Neural crest cell (in vitro differentiated cells): ENCODE data around the gene ARHGEF10L. TPM values are rescaled to one million over a fixed set of nuclear protein-coding genes. Genes with fewer than 3 reads are reported as not detected.

Experiments
- DNase-seq: peaks from one replicate; pipeline ENCODE4 v3.0.0; 2021; ENCODE audit warnings: low read depth, mixed read lengths, low spot score
- H3K27ac Mint-ChIP-seq: one replicate; pipeline ENCODE4 v1.8.0; 2021; ENCODE audit warnings: mild to moderate bottlenecking, mixed read lengths; ENCODE audit not compliant: unreplicated experiment
- H3K27me3 Mint-ChIP-seq: 2 replicates; pipeline ENCODE4 v1.8.0; 2021; ENCODE audit warnings: low read depth, mild to moderate bottlenecking, mixed read lengths
- H3K36me3 Mint-ChIP-seq: 2 replicates; pipeline ENCODE4 v1.8.0; 2021; ENCODE audit warnings: low read depth, mild to moderate bottlenecking, mixed read lengths
- H3K4me1 Mint-ChIP-seq: 2 replicates; pipeline ENCODE4 v1.8.0; 2021; ENCODE audit warnings: mixed read lengths
- H3K4me3 Mint-ChIP-seq: one replicate; pipeline ENCODE4 v1.8.0; 2021; ENCODE audit warnings: mild to moderate bottlenecking, mixed read lengths
- H3K9me3 Mint-ChIP-seq: 2 replicates; pipeline ENCODE4 v1.8.0; 2021; ENCODE audit warnings: mixed read lengths
- total RNA-seq: library from RNA; stranded (reverse); gene quantifications from 2 replicates; pipeline ENCODE4 v1.2.1, GENCODE V29; 2021
- TF ChIP-seq, protein P1 (sequence below): fragments of 200-600 bp; sonication (generic); conservative IDR thresholded peaks from 2 replicates; pipeline ENCODE4 v1.5.0; 2021; ENCODE audit warnings: antibody characterized with exemption, mild to moderate bottlenecking

Gene ARHGEF10L
- total RNA-seq, 1 donor from 2014 or later, result 22.2 TPM

- H3K36me3 Mint-ChIP-seq, result no peaks in the 10 kb centered on the region
- no peaks in the 10 kb centered on the region for H3K27me3 Mint-ChIP-seq
- no peaks in the 10 kb centered on the region for H3K9me3 Mint-ChIP-seq
- TF ChIP-seq, protein P1, sequence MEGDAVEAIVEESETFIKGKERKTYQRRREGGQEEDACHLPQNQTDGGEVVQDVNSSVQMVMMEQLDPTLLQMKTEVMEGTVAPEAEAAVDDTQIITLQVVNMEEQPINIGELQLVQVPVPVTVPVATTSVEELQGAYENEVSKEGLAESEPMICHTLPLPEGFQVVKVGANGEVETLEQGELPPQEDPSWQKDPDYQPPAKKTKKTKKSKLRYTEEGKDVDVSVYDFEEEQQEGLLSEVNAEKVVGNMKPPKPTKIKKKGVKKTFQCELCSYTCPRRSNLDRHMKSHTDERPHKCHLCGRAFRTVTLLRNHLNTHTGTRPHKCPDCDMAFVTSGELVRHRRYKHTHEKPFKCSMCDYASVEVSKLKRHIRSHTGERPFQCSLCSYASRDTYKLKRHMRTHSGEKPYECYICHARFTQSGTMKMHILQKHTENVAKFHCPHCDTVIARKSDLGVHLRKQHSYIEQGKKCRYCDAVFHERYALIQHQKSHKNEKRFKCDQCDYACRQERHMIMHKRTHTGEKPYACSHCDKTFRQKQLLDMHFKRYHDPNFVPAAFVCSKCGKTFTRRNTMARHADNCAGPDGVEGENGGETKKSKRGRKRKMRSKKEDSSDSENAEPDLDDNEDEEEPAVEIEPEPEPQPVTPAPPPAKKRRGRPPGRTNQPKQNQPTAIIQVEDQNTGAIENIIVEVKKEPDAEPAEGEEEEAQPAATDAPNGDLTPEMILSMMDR, result no peak
- H3K4me1 Mint-ChIP-seq, result peaks cover 64% of the 10 kb centered on the region
- H3K4me3 Mint-ChIP-seq, result peak overlapping the region; percentile 67
- H3K27ac Mint-ChIP-seq, result peak overlapping the region; percentile 75
- DNase-seq, result no peak
These were observed 26.2 kb downstream of the ARHGEF10L start for GRCh38 chr1:17565461-17566252.

- peaks cover 71% of the 10 kb centered on the region for H3K4me1 Mint-ChIP-seq
- no peaks in the 10 kb centered on the region for H3K27me3 Mint-ChIP-seq
- no peaks in the 10 kb centered on the region for H3K36me3 Mint-ChIP-seq
- no peak for DNase-seq
- TF ChIP-seq, protein P1, result no peak
- no peaks in the 10 kb centered on the region for H3K9me3 Mint-ChIP-seq
- H3K27ac Mint-ChIP-seq, result peak overlapping the region; percentile 75
- H3K4me3 Mint-ChIP-seq, result peak overlapping the region; percentile 67
These were observed 26.9 kb downstream of the ARHGEF10L start for GRCh38 chr1:17566417-17566816.

- TF ChIP-seq, protein P1, result no peak
- no peaks in the 10 kb centered on the region for H3K27me3 Mint-ChIP-seq
- DNase-seq, result no peak
- H3K27ac Mint-ChIP-seq, result no peak overlapping the region
- peaks cover 68% of the 10 kb centered on the region for H3K4me1 Mint-ChIP-seq
- H3K36me3 Mint-ChIP-seq, result no peaks in the 10 kb centered on the region
- no peak overlapping the region for H3K4me3 Mint-ChIP-seq
- H3K9me3 Mint-ChIP-seq, result no peaks in the 10 kb centered on the region
These were observed 27.4 kb downstream of the ARHGEF10L start for GRCh38 chr1:17566892-17567291.

DNA sequence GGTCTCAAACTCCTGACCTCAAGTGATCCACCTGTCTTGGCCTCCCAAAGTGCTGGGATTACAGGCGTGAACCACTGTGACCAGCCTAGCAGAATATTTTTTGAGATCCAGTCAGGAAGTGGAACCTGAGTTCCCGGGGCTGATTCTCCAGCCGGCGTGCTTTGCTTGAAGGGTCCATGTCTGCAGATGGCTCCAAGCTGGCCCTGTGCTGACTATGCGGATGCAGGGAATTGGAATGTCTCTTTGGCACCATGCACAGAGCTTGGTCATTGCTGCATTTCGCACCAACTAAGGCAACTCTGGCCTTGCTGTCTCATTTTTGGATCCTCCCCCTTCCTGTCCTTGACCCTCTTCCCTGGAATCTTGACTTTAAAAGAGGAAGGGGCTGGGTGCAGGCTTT, 28.1 kb downstream of the ARHGEF10L start:
- Mint-ChIP-seq H3K9me3 (no peaks in the 10 kb centered on the region), H3K27ac (no peak overlapping the region), H3K4me3 (no peak overlapping the region), H3K36me3 (no peaks in the 10 kb centered on the region), H3K4me1 (peaks cover 69% of the 10 kb centered on the region), H3K27me3 (no peaks in the 10 kb centered on the region)
- no peak for DNase-seq
- TF ChIP-seq, protein P1, result no peak

GRCh38 chr1:17568014-17568900, 28.8 kb downstream of the ARHGEF10L start:
- no peaks in the 10 kb centered on the region for H3K27me3 Mint-ChIP-seq
- no peaks in the 10 kb centered on the region for H3K36me3 Mint-ChIP-seq

More at GRCh38 chr1:17568014-17568900, 28.8 kb downstream of the ARHGEF10L start:
- peaks cover 73% of the 10 kb centered on the region for H3K4me1 Mint-ChIP-seq
- TF ChIP-seq, protein P1, result no peak
- no peaks in the 10 kb centered on the region for H3K9me3 Mint-ChIP-seq
- DNase-seq, result no peak
- H3K4me3 Mint-ChIP-seq, result peak overlapping the region; percentile 33
- H3K27ac Mint-ChIP-seq, result no peak overlapping the region
